ENCODE data around the gene CABP7. TPM values are rescaled to one million over a fixed set of nuclear protein-coding genes. Genes with fewer than 3 reads are reported as not detected.

Gene CABP7
- total and polyA plus RNA-seq, 9 donors = 0.04 to 0.23 (median 0.07) TPM; not detected in 6

- intact Hi-C loops (cut with DNase I) = no loop called here
- Histone ChIP-seq H3K27me3 (no peaks in the 10 kb centered on the region), H3K4me1 (ENCODE audit: insufficient read depth) (no peaks in the 10 kb centered on the region), H3K36me3 (no peaks in the 10 kb centered on the region), H3K4me3 (no peak overlapping the region), H3K9me3 (no peaks in the 10 kb centered on the region), H3K27ac (no peak overlapping the region)
- DNase-seq = no peak
- TF ChIP-seq POLR2A (IDR thresholded peaks at IDR 0.05) (no peak), CTCF (IDR thresholded peaks at IDR 0.05) (no peak), EP300 (IDR thresholded peaks at IDR 0.05) (no peak)
- WGBS, 3 donors = 0 to 30% (median 19%) methylated on average over 1 of the region's 1 CpG
These were observed 40.5 kb upstream of the CABP7 start for GRCh38 chr22:29679316-29679715.

GRCh38 chr22:29683536-29683935, 36.3 kb upstream of the CABP7 start:
- no peaks in the 10 kb centered on the region for H3K27me3 ChIP-seq
- H3K27ac ChIP-seq = no peak overlapping the region
- H3K4me3 ChIP-seq = no peak overlapping the region
- DNase-seq = no peak
- TF ChIP-seq POLR2A (IDR thresholded peaks at IDR 0.05) (no peak), CTCF (IDR thresholded peaks at IDR 0.05) (no peak), EP300 (IDR thresholded peaks at IDR 0.05) (no peak)
- WGBS, 3 donors = 93 to 96% (median 93%) methylated on average over 4 of the region's 4 CpGs
- H3K9me3 ChIP-seq = no peaks in the 10 kb centered on the region
- H3K36me3 ChIP-seq = no peaks in the 10 kb centered on the region
- intact Hi-C loops (cut with DNase I) = no loop called here
- H3K4me1 ChIP-seq (ENCODE audit: insufficient read depth) = no peaks in the 10 kb centered on the region

- 94 to 97% (median 95%) methylated on average over 4 of the region's 4 CpGs for WGBS, 3 donors
- no peaks in the 10 kb centered on the region for H3K36me3 ChIP-seq
These were observed 35.6 kb upstream of the CABP7 start for GRCh38 chr22:29684244-29684643.

GRCh38 chr22:29689206-29689879, 30.5 kb upstream of the CABP7 start:
- peaks cover 11% of the 10 kb centered on the region for H3K4me1 ChIP-seq (ENCODE audit: insufficient read depth)
- no peaks in the 10 kb centered on the region for H3K9me3 ChIP-seq
- H3K4me3 ChIP-seq = no peak overlapping the region
- H3K27me3 ChIP-seq = no peaks in the 10 kb centered on the region
- no peak for TF ChIP-seq POLR2A (IDR thresholded peaks at IDR 0.05)
- TF ChIP-seq EP300 (IDR thresholded peaks at IDR 0.05) = no peak
- TF ChIP-seq CTCF (IDR thresholded peaks at IDR 0.05) = no peak
- H3K27ac ChIP-seq = no peak overlapping the region
- intact Hi-C loops (cut with DNase I) = no loop called here
- no peak for DNase-seq
- WGBS, 3 donors = 35 to 40% (median 37%) methylated on average over 5 of the region's 5 CpGs
- H3K36me3 ChIP-seq = no peaks in the 10 kb centered on the region

More at GRCh38 chr22:29684244-29684643, 35.6 kb upstream of the CABP7 start:
- no peaks in the 10 kb centered on the region for H3K4me1 ChIP-seq (ENCODE audit: insufficient read depth)
- no peak for DNase-seq
- no peak for TF ChIP-seq CTCF (IDR thresholded peaks at IDR 0.05)
- no peak for TF ChIP-seq EP300 (IDR thresholded peaks at IDR 0.05)
- TF ChIP-seq POLR2A (IDR thresholded peaks at IDR 0.05) = no peak
- H3K27me3 ChIP-seq = no peaks in the 10 kb centered on the region
- no peak overlapping the region for H3K4me3 ChIP-seq
- H3K27ac ChIP-seq = no peak overlapping the region
- no peaks in the 10 kb centered on the region for H3K9me3 ChIP-seq
- intact Hi-C loops (cut with DNase I) = no loop called here
